SK-N-SH (cell line): Measurements from ENCODE around the gene INPP5B. TPM values are rescaled to one million over a fixed set of nuclear protein-coding genes. Genes with fewer than 3 reads are reported as not detected.
A peak's percentile ranks its signal among the peaks of the same experiment; 100 is the strongest.

Experiments
- CTCF ChIA-PET: fragments of 300-600, 350-600 bp; formaldehyde crosslinking; extraction: SDS; loops from one replicate; lab custom pipeline; 2021; lab: Yijun Ruan, JAX
- POLR2A ChIA-PET: fragments of 350-600 bp; sonication (Branson Sonifier 250); formaldehyde crosslinking; extraction: SDS; loops from one replicate; lab custom pipeline; 2020; ENCODE audit warnings: antibody characterized with exemption, inconsistent platforms; lab: Yijun Ruan, JAX
- DNase-seq: peaks from one replicate; pipeline ENCODE4 v3.0.0; 2012
- H2AFZ ChIP-seq: fragments of 200-600 bp; sonication (generic); 2 replicates; pipeline ENCODE4 v1.8.1; 2016; ENCODE audit warnings: antibody characterized with exemption, mild to moderate bottlenecking, low read depth
- H3F3A ChIP-seq: fragments of 200-600 bp; sonication (generic); replicated peaks from 2 replicates; pipeline ENCODE3; 2016; ENCODE audit warnings: antibody characterized with exemption, mild to moderate bottlenecking; ENCODE audit not compliant: insufficient read depth
- H3K27ac ChIP-seq, 2 experiments: fragments of 200-500 bp in 1 of 2; fragments of 200-600 bp in 1 of 2; sonication (Bioruptor generic) in 1 of 2; sonication (generic), shearing (Covaris generic) in 1 of 2; 2 replicates each; pipeline versions ENCODE4 v1.5.1 to v1.6.1; 2014 to 2016; ENCODE audit warnings: low read depth in 2 of 2, inconsistent platforms in 1 of 2, low read length in 1 of 2, mild to moderate bottlenecking in 1 of 2, mixed read lengths in 1 of 2
- H3K27me3 ChIP-seq: fragments of 200-600 bp; sonication (generic), shearing (Covaris generic); 2 replicates; pipeline ENCODE4 v1.6.1; 2016; ENCODE audit warnings: mixed run types; ENCODE audit not compliant: insufficient read depth
- H3K36me3 ChIP-seq, 2 experiments: fragments of 200-500 bp in 1 of 2; fragments of 200-600 bp in 1 of 2; sonication (Bioruptor generic) in 1 of 2; sonication (generic) in 1 of 2; replicated peaks in 1 of 2; 2 replicates each; pipeline versions ENCODE3 to v1.5.1; 2014 to 2016; ENCODE audit warnings: low read length in 1 of 2, mild to moderate bottlenecking in 1 of 2; ENCODE audit not compliant: insufficient read depth in 2 of 2, control insufficient read depth in 1 of 2
- H3K4me1 ChIP-seq, 2 experiments: fragments of 200-500 bp in 1 of 2; fragments of 200-600 bp in 1 of 2; sonication (Bioruptor generic) in 1 of 2; sonication (generic), shearing (Covaris generic) in 1 of 2; 2 replicates each; pipeline versions ENCODE4 v1.5.1 to v1.6.1; 2014 to 2016; ENCODE audit warnings: low read depth in 1 of 2, low read length in 1 of 2, mixed run types in 1 of 2; ENCODE audit not compliant: insufficient read depth in 2 of 2, control insufficient read depth in 1 of 2
- H3K4me2 ChIP-seq: fragments of 200-600 bp; sonication (generic), shearing (Covaris generic); 2 replicates; pipeline ENCODE4 v1.6.1; 2017; ENCODE audit warnings: mixed run types
- H3K4me3 ChIP-seq, 2 experiments: fragments of 200-500 bp in 1 of 2; fragments of 200-600 bp in 1 of 2; sonication (Bioruptor generic) in 1 of 2; sonication (generic), shearing (Covaris generic) in 1 of 2; 2 replicates each; pipeline versions ENCODE4 v1.5.1 to v1.8.1; 2014 to 2016; ENCODE audit warnings: low read depth in 2 of 2, inconsistent platforms in 1 of 2, low read length in 1 of 2, mild to moderate bottlenecking in 1 of 2, mixed read lengths in 1 of 2, moderate library complexity in 1 of 2
- H3K79me2 ChIP-seq: fragments of 200-600 bp; sonication (generic); 2 replicates; pipeline ENCODE4 v1.8.1; 2017; ENCODE audit warnings: mild to moderate bottlenecking; ENCODE audit not compliant: insufficient read depth
- H3K9ac ChIP-seq: fragments of 200-600 bp; sonication (generic); 2 replicates; pipeline ENCODE4 v1.6.1; 2017; ENCODE audit warnings: mixed run types
- H3K9me2 ChIP-seq: fragments of 200-600 bp; sonication (generic); 2 replicates; pipeline ENCODE4 v1.6.1; 2017; ENCODE audit warnings: mixed run types
- H3K9me3 ChIP-seq: fragments of 200-600 bp; sonication (generic); 2 replicates; pipeline ENCODE4 v1.6.1; 2017; ENCODE audit warnings: mixed run types, mild to moderate bottlenecking, moderate library complexity
- H4K20me1 ChIP-seq: fragments of 200-600 bp; sonication (generic); 2 replicates; pipeline ENCODE4 v1.6.1; 2017; ENCODE audit warnings: mild to moderate bottlenecking, mixed run types; ENCODE audit not compliant: insufficient read depth
- ELF1 ChIP-seq: IDR thresholded peaks from 2 replicates; pipeline ENCODE4 v1.4.0; 2012
- EZH2phosphoT487 ChIP-seq: fragments of 200-600 bp; sonication (generic); IDR thresholded peaks from 2 replicates; pipeline ENCODE4 v1.6.1; 2017; ENCODE audit warnings: low read depth, mixed run types, mild to moderate bottlenecking, antibody characterized with exemption, moderate library complexity, borderline replicate concordance
- FOSL2 ChIP-seq: IDR thresholded peaks from 2 replicates; pipeline ENCODE4 v1.4.0; 2012; ENCODE audit warnings: low read depth, mild to moderate bottlenecking, moderate library complexity, borderline replicate concordance
- FOXJ3 ChIP-seq: sonication (generic); formaldehyde crosslinking; IDR thresholded peaks from 2 replicates; pipeline ENCODE4 v1.5.1; 2020; ENCODE audit warnings: mild to moderate bottlenecking, missing genetic modification reagents
- FOXM1 ChIP-seq: IDR thresholded peaks from 2 replicates; pipeline ENCODE4 v1.4.0; 2012; ENCODE audit warnings: low read depth, mild to moderate bottlenecking
- GABPA ChIP-seq: IDR thresholded peaks from 2 replicates; pipeline ENCODE4 v1.4.0; 2012; ENCODE audit warnings: low read depth, mild to moderate bottlenecking
- JUND ChIP-seq: IDR thresholded peaks from 2 replicates; pipeline ENCODE4 v1.4.0; 2012
- MEF2A ChIP-seq: IDR thresholded peaks from 2 replicates; pipeline ENCODE4 v1.4.0; 2012; ENCODE audit warnings: low read depth, borderline replicate concordance
- MXI1 ChIP-seq: IDR thresholded peaks from 2 replicates; pipeline ENCODE4 v1.6.1; 2012; ENCODE audit warnings: mild to moderate bottlenecking, low read depth, low read length, improper control_type of control experiment
- NRF1 ChIP-seq: IDR thresholded peaks from 2 replicates; pipeline ENCODE4 v1.6.1; 2012; ENCODE audit warnings: low read depth, mild to moderate bottlenecking, low read length
- POLR2AphosphoS5 ChIP-seq: IDR thresholded peaks from 2 replicates; pipeline ENCODE4 v1.6.1; 2012; ENCODE audit warnings: low read depth, low read length
- RAD21 ChIP-seq: IDR thresholded peaks from 2 replicates; pipeline ENCODE4 v1.6.1; 2012; ENCODE audit warnings: mild to moderate bottlenecking, low read length
- RFX5 ChIP-seq: IDR thresholded peaks from 2 replicates; pipeline ENCODE4 v1.6.1; 2012; ENCODE audit warnings: mild to moderate bottlenecking, improper control_type of control experiment, low read length
- RXRA ChIP-seq: IDR thresholded peaks from 2 replicates; pipeline ENCODE4 v1.4.0; 2012; ENCODE audit warnings: low read depth, mild to moderate bottlenecking, borderline replicate concordance
- SIN3A ChIP-seq: IDR thresholded peaks from 2 replicates; pipeline ENCODE4 v1.6.1; 2012; ENCODE audit warnings: low read depth, mild to moderate bottlenecking, low read length, moderate library complexity, borderline replicate concordance
- TAF1 ChIP-seq: IDR thresholded peaks from 2 replicates; pipeline ENCODE4 v1.6.1; 2012; ENCODE audit warnings: low read depth, mild to moderate bottlenecking, low read length, moderate library complexity, borderline replicate concordance
- YY1 ChIP-seq: IDR thresholded peaks from 2 replicates; pipeline ENCODE4 v1.4.0; 2012; ENCODE audit warnings: low read depth, mild to moderate bottlenecking
- WGBS: methylation state at CpG from one replicate; pipeline ENCODE4 v1.1.6; 2017; ENCODE audit warnings: low lambda C conversion rate; 5-methylcytosine and 5-hydroxymethylcytosine counted together
- polyA plus RNA-seq, 3 experiments: library from polyadenylated mRNA; depleted of rRNA; stranded (reverse); fragments of >200 nt; gene quantifications; 2 replicates each; pipeline ENCODE4 v1.2.3, GENCODE V29; 2012
- TF ChIP-seq, protein P1 (sequence below): fragments of 200-600 bp; sonication (generic); IDR thresholded peaks from 2 replicates; pipeline ENCODE4 v1.6.1; 2017; ENCODE audit warnings: antibody characterized with exemption, mild to moderate bottlenecking, moderate library complexity
- TF ChIP-seq, protein P2 (sequence below): IDR thresholded peaks from 2 replicates; pipeline ENCODE4 v1.4.0; 2012; ENCODE audit warnings: low read depth
- TF ChIP-seq, protein P3 (sequence below): fragments of 150-350 bp; IDR thresholded peaks from 2 replicates; pipeline ENCODE4 v1.6.1; 2016; ENCODE audit warnings: mild to moderate bottlenecking, low read depth, low read length
- TF ChIP-seq, protein P4 (sequence below): fragments of 150-350 bp; IDR thresholded peaks from 2 replicates; pipeline ENCODE4 v1.6.1; 2017; ENCODE audit warnings: antibody characterized with exemption, low read length, low read depth, borderline replicate concordance

INPP5B gene
- polyA plus RNA-seq, 1 of the 3 experiments (the other 2 are of a cell fraction): 10.5 TPM

DNA sequence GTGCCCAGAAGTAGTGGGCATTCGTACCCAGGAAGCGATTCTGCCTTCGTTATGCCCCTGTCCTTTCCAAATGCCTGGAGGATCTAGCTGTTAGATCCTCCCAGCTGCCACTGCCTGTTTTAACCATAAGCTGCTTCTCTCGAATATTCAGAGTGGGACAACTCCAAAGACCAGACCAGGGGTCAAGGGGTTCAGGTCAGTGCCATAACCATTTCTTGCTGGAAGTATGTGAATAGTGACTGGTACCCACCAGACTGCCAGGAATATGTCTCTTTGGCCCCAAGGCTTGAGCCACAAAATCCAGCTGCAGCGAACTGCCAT is 86.5 kb downstream of the INPP5B start:
- Histone ChIP-seq H3K4me2 (peak overlapping the region; percentile 95), H4K20me1 (0 out of 2 replicates have a peak, but pooled peaks cover 3% of the 10 kb centered on the region), H3K4me1 (peaks cover 9 to 10% of the 10 kb centered on the region in 2 experiments; a peak in 3 of 4 replicates), H3K4me3 (peak overlapping the region; percentile 91 to 95), H3K36me3 (peaks cover 18 to 33% of the 10 kb centered on the region in 2 experiments), H3K9me2 (no peaks in the 10 kb centered on the region), H3K27ac (peak overlapping the region; percentile 86 to 92), H3K79me2 (peaks cover 41% of the 10 kb centered on the region), H3K9me3 (no peaks in the 10 kb centered on the region), H3K9ac (peak overlapping the region; percentile 89; the same call in 1 of the 2 replicates), H3F3A (peaks cover 18% of the 10 kb centered on the region), H2AFZ (no peak overlapping the region; the same call in 1 of the 2 replicates), H3K27me3 (no peaks in the 10 kb centered on the region)
- ChIA-PET POLR2A (interaction anchor here (1.4 to 2.4 kb wide), 2 partner anchors 10 to 53 kb away, joined by 5 to 29 read pairs; partner anchors contain the start of genes C1orf122 and YRDC), CTCF (interaction anchor here (0.6 to 3.4 kb wide), 34 partner anchors 10 to 384 kb away, joined by 3 to 26 read pairs (median 5); partner anchors contain the start of genes C1orf122, MEAF6 and YRDC)
- no peak for TF ChIP-seq YY1
- TF ChIP-seq RXRA: no peak
- 0 out of 2 replicates have a peak, but pooled peaks have one; percentile 0 for TF ChIP-seq FOXJ3 (CRISPR knock-in tag)
- TF ChIP-seq FOSL2: no peak
- DNase-seq: no peak
- 21% methylated on average over 5 of the region's 5 CpGs for WGBS

DNA sequence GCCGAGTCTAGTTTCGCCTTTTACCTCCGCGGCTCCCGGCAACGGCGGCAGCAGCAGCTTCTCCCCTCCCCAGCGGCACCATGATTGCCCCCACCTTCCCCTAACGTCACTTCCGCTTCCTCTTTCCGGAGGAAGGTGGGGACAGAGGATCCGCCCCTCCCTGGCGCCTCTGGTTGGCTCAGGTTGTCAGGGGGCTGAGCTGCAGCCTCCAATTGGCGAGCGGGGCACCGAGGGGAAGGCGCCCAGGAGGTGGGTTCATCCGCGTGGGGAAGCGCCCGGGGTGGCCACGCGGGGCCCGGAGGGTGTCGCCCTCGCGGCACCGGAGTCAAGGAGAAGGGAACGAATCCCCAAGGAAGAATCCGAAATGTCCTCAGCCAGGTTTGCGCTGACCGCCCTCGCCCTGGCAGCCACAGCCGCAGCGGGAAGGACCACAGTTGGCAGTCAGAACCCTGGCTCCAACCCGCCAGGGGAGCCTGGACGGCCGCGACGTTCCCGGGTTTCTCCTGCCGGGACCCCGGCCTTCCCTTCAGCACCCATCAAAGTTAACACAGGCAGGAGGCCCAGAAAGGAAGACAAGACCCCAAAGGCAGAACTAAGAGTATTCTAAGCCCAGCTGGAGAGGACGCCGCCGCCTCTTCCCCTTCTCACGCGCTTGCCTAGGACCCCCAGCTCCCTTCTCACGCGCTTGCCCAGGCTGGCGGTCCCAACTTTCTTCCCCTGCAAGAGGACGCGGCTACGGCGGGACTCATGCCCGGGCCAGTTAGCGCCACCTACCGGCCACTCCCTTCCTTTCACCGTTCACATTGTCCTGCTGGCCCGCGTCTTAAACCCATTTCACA is 87.1 kb downstream of the INPP5B start, which contains the start of gene MTF1:
MTF1 (minus strand) TSS at position 86 of the 839 bp plus-strand sequence. CDS start 1,934 bp downstream, outside the sequence.
- Histone ChIP-seq H3K27ac (peak within 1 kb of the TSS; percentile 88 to 92), H2AFZ (peak within 1 kb of the TSS; percentile 82), H3K9me2 (no peaks in the 10 kb centered on the region), H3K4me1 (peaks cover 9 to 10% of the 10 kb centered on the region in 2 experiments; a peak in 3 of 4 replicates), H3K27me3 (no peaks in the 10 kb centered on the region), H3K9ac (peak within 1 kb of the TSS; percentile 89), H3K4me3 (peak within 1 kb of the TSS; percentile 91 to 95), H3K9me3 (no peaks in the 10 kb centered on the region), H3K36me3 (peaks cover 23 to 35% of the 10 kb centered on the region in 2 experiments), H3K79me2 (peaks cover 47% of the 10 kb centered on the region), H4K20me1 (0 out of 2 replicates have a peak, but pooled peaks cover 9% of the 10 kb centered on the region), H3K4me2 (peak within 1 kb of the TSS; percentile 95), H3F3A (peaks cover 18% of the 10 kb centered on the region)
- DNase-seq: peak; percentile 98
- ChIA-PET POLR2A (interaction anchor here (0.7 to 2.4 kb wide), 7 partner anchors 9 to 295 kb away, joined by 3 to 29 read pairs (median 3); partner anchors contain the start of genes C1orf122 and YRDC), CTCF (interaction anchor here (0.6 to 3.4 kb wide), 41 partner anchors 9 to 1309 kb away, joined by 3 to 26 read pairs (median 4); partner anchors contain the start of genes C1orf122, MEAF6 and YRDC)
- WGBS: under 1% methylated on average over 33 of the region's 61 CpGs
- TF ChIP-seq GABPA (peak; percentile 98), RAD21 (peak; percentile 68), MXI1 (peak; percentile 92), RFX5 (0 out of 2 replicates have a peak, but pooled peaks have one; percentile 38), MEF2A (no peak), SIN3A (peak; percentile 53; the same call in 1 of the 2 replicates), EZH2phosphoT487 (no peak), FOSL2 (no peak), TAF1 (peak; percentile 74; the same call in 1 of the 2 replicates), POLR2AphosphoS5 (peak; percentile 92), FOXJ3 (CRISPR knock-in tag) (peak; percentile 20; the same call in 1 of the 2 replicates), YY1 (peak; percentile 85), NRF1 (peak; percentile 43; the same call in 1 of the 2 replicates), ELF1 (peak; percentile 75), FOXM1 (no peak), JUND (no peak; the same call in 1 of the 2 replicates)
- TF ChIP-seq, protein P1, sequence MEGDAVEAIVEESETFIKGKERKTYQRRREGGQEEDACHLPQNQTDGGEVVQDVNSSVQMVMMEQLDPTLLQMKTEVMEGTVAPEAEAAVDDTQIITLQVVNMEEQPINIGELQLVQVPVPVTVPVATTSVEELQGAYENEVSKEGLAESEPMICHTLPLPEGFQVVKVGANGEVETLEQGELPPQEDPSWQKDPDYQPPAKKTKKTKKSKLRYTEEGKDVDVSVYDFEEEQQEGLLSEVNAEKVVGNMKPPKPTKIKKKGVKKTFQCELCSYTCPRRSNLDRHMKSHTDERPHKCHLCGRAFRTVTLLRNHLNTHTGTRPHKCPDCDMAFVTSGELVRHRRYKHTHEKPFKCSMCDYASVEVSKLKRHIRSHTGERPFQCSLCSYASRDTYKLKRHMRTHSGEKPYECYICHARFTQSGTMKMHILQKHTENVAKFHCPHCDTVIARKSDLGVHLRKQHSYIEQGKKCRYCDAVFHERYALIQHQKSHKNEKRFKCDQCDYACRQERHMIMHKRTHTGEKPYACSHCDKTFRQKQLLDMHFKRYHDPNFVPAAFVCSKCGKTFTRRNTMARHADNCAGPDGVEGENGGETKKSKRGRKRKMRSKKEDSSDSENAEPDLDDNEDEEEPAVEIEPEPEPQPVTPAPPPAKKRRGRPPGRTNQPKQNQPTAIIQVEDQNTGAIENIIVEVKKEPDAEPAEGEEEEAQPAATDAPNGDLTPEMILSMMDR: peak; percentile 90
- TF ChIP-seq, protein P2, sequence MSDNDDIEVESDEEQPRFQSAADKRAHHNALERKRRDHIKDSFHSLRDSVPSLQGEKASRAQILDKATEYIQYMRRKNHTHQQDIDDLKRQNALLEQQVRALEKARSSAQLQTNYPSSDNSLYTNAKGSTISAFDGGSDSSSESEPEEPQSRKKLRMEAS: peak; percentile 92
- TF ChIP-seq, protein P3, sequence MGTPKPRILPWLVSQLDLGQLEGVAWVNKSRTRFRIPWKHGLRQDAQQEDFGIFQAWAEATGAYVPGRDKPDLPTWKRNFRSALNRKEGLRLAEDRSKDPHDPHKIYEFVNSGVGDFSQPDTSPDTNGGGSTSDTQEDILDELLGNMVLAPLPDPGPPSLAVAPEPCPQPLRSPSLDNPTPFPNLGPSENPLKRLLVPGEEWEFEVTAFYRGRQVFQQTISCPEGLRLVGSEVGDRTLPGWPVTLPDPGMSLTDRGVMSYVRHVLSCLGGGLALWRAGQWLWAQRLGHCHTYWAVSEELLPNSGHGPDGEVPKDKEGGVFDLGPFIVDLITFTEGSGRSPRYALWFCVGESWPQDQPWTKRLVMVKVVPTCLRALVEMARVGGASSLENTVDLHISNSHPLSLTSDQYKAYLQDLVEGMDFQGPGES: peak; percentile 48; the same call in 1 of the 2 replicates
- TF ChIP-seq, protein P4, sequence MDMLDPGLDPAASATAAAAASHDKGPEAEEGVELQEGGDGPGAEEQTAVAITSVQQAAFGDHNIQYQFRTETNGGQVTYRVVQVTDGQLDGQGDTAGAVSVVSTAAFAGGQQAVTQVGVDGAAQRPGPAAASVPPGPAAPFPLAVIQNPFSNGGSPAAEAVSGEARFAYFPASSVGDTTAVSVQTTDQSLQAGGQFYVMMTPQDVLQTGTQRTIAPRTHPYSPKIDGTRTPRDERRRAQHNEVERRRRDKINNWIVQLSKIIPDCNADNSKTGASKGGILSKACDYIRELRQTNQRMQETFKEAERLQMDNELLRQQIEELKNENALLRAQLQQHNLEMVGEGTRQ: no peak
